Loucy (cell line): Measurements from ENCODE around the gene SLC12A5.

Experiments used
- H2AFZ ChIP-seq: fragments of 200-600 bp; sonication (generic); 2 replicates; pipeline ENCODE4 v1.6.0; 2016; ENCODE audit warnings: antibody characterized with exemption, mild to moderate bottlenecking, low read length, moderate library complexity
- H3F3A ChIP-seq: fragments of 200-600 bp; 2 replicates; pipeline ENCODE4 v1.6.0; 2016; ENCODE audit warnings: antibody characterized with exemption, low read depth, mild to moderate bottlenecking
- H3K27me3 ChIP-seq: fragments of 200-600 bp; sonication (generic); 2 replicates; pipeline ENCODE4 v1.6.1; 2014; ENCODE audit warnings: low read length, mild to moderate bottlenecking; ENCODE audit not compliant: insufficient read depth, poor library complexity, severe bottlenecking
- H3K36me3 ChIP-seq: fragments of 200-600 bp; sonication (generic); 2 replicates; pipeline ENCODE4 v1.6.1; 2016; ENCODE audit warnings: low read length; ENCODE audit not compliant: insufficient read depth
- H3K4me1 ChIP-seq: fragments of 200-600 bp; sonication (generic); 2 replicates; pipeline ENCODE4 v1.5.1; 2014; ENCODE audit warnings: low read length, mild to moderate bottlenecking; ENCODE audit not compliant: insufficient read depth, poor library complexity, severe bottlenecking
- H3K4me2 ChIP-seq: fragments of 200-600 bp; sonication (generic); 2 replicates; pipeline ENCODE4 v1.6.0; 2014; ENCODE audit warnings: antibody characterized with exemption, low read length, low read depth, mild to moderate bottlenecking; ENCODE audit not compliant: poor library complexity, severe bottlenecking
- H3K4me3 ChIP-seq: fragments of 200-600 bp; sonication (generic); 2 replicates; pipeline ENCODE4 v1.5.1; 2014; ENCODE audit warnings: low read length, mild to moderate bottlenecking, mixed read lengths; ENCODE audit not compliant: poor library complexity, severe bottlenecking
- H3K79me2 ChIP-seq: fragments of 200-600 bp; sonication (generic); 2 replicates; pipeline ENCODE4 v1.6.1; 2014; ENCODE audit warnings: low read length; ENCODE audit not compliant: insufficient read depth
- H3K9ac ChIP-seq: fragments of 200-600 bp; sonication (generic); 2 replicates; pipeline ENCODE4 v1.6.0; 2014; ENCODE audit warnings: mild to moderate bottlenecking, low read depth, low read length, moderate library complexity; ENCODE audit not compliant: poor library complexity, severe bottlenecking
- H3K9me2 ChIP-seq: fragments of 200-600 bp; sonication (generic); replicated peaks from 2 replicates; pipeline ENCODE4 v1.6.1; 2016; ENCODE audit warnings: low read depth, low read length, mixed read lengths
- H3K9me3 ChIP-seq: fragments of 200-600 bp; sonication (generic); 2 replicates; pipeline ENCODE4 v1.6.1; 2014; ENCODE audit warnings: mild to moderate bottlenecking, antibody characterized with exemption, low read length, low read depth; ENCODE audit not compliant: insufficient read depth
- H4K20me1 ChIP-seq: fragments of 200-600 bp; sonication (generic); 2 replicates; pipeline ENCODE4 v1.6.0; 2014; ENCODE audit warnings: antibody characterized with exemption, low read length, mild to moderate bottlenecking; ENCODE audit not compliant: insufficient read depth, poor library complexity, severe bottlenecking
- EZH2phosphoT487 ChIP-seq: fragments of 200-600 bp; IDR thresholded peaks from 2 replicates; pipeline ENCODE4 v1.6.1; 2018; ENCODE audit warnings: antibody characterized with exemption, mild to moderate bottlenecking, moderate library complexity, borderline replicate concordance
- TF ChIP-seq, protein P1 (sequence below): fragments of 200-600 bp; sonication (generic); conservative IDR thresholded peaks from 2 replicates; pipeline ENCODE4 v1.5.1; 2014; ENCODE audit warnings: mild to moderate bottlenecking, antibody characterized with exemption, low read length

Gene SLC12A5

DNA sequence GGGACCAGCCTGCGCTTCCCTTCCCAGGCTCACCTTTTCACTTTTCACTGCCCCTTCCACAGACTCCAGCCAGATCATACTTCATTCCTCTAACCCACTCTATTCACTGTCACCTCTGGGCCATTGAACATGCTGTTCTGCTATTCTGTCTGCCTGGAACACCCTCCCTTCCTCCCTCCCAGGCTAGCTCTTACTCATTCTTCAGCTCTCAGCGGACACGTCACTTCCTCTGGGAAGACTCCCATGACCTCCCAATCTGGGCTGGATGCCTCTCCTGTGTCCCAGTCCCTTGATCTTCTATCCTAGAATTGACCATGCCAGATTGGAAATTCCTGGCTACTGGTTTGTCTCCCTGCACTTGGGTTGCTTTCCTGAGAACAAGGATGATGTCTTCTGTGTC lies 5.0 kb downstream of the SLC12A5 start:
- no peak overlapping the region for H3K9ac ChIP-seq
- no peaks in the 10 kb centered on the region for H3F3A ChIP-seq
- H3K9me2 ChIP-seq: no peaks in the 10 kb centered on the region
- no peaks in the 10 kb centered on the region for H3K27me3 ChIP-seq
- no peaks in the 10 kb centered on the region for H3K36me3 ChIP-seq
- H3K79me2 ChIP-seq: no peaks in the 10 kb centered on the region
- H3K4me2 ChIP-seq: no peak overlapping the region
- no peaks in the 10 kb centered on the region for H3K4me1 ChIP-seq
- no peak overlapping the region for H2AFZ ChIP-seq
- H3K9me3 ChIP-seq: no peaks in the 10 kb centered on the region
- no peak overlapping the region for H3K4me3 ChIP-seq
- H4K20me1 ChIP-seq: peaks cover 7% of the 10 kb centered on the region
- no peak for TF ChIP-seq EZH2phosphoT487

DNA sequence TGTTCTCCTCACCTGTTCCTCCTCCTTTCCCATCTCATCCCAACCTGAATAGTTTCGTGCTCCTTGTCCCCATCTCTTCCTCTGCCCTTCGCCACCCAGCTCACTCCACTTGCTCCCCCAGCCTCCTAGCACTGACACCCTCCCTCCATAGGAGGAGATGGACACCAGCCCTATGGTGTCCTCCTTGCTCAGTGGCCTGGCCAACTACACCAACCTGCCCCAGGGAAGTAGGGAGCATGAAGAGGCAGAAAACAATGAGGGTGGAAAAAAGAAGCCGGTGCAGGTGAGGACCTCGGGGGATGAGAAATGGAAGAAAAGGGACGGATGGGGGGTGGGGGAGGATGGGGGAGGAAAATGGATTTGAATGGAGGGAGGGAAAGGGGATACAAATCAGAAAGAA lies 6.2 kb downstream of the SLC12A5 start:
- TF ChIP-seq, protein P1, sequence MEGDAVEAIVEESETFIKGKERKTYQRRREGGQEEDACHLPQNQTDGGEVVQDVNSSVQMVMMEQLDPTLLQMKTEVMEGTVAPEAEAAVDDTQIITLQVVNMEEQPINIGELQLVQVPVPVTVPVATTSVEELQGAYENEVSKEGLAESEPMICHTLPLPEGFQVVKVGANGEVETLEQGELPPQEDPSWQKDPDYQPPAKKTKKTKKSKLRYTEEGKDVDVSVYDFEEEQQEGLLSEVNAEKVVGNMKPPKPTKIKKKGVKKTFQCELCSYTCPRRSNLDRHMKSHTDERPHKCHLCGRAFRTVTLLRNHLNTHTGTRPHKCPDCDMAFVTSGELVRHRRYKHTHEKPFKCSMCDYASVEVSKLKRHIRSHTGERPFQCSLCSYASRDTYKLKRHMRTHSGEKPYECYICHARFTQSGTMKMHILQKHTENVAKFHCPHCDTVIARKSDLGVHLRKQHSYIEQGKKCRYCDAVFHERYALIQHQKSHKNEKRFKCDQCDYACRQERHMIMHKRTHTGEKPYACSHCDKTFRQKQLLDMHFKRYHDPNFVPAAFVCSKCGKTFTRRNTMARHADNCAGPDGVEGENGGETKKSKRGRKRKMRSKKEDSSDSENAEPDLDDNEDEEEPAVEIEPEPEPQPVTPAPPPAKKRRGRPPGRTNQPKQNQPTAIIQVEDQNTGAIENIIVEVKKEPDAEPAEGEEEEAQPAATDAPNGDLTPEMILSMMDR: no peak
- TF ChIP-seq EZH2phosphoT487: no peak
- Histone ChIP-seq H3K79me2 (no peaks in the 10 kb centered on the region), H3K9me2 (no peaks in the 10 kb centered on the region), H3K36me3 (no peaks in the 10 kb centered on the region), H3K4me2 (no peak overlapping the region), H4K20me1 (peaks cover 4% of the 10 kb centered on the region), H3F3A (no peaks in the 10 kb centered on the region), H3K27me3 (no peaks in the 10 kb centered on the region), H2AFZ (no peak overlapping the region), H3K9ac (no peak overlapping the region), H3K4me3 (no peak overlapping the region), H3K4me1 (no peaks in the 10 kb centered on the region), H3K9me3 (no peaks in the 10 kb centered on the region)

DNA sequence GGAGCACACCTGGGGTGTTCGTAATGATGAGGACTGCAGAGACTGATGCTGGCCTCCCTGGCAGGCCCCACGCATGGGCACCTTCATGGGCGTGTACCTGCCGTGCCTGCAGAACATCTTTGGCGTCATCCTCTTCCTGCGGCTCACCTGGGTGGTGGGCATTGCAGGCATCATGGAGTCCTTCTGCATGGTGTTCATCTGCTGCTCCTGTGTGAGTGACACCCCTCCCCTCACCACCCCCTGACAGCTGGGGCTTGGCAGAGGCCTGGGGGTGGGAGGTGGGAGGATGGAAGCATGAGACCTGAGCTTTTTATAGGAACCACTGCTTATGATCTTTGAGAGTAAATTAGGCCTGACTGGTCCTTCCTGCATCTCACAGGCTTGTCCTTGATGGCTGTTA lies 6.7 kb downstream of the SLC12A5 start:
- H3K36me3 ChIP-seq: no peaks in the 10 kb centered on the region
- H3F3A ChIP-seq: no peaks in the 10 kb centered on the region
- H3K4me2 ChIP-seq: no peak overlapping the region
- H3K27me3 ChIP-seq: no peaks in the 10 kb centered on the region
- H3K4me3 ChIP-seq: no peak overlapping the region
- no peaks in the 10 kb centered on the region for H3K9me3 ChIP-seq
- no peaks in the 10 kb centered on the region for H3K4me1 ChIP-seq
- H3K9me2 ChIP-seq: no peaks in the 10 kb centered on the region
- no peak overlapping the region for H3K9ac ChIP-seq
- H3K79me2 ChIP-seq: no peaks in the 10 kb centered on the region
- peaks cover 4% of the 10 kb centered on the region for H4K20me1 ChIP-seq
- H2AFZ ChIP-seq: no peak overlapping the region
- TF ChIP-seq, protein P1: no peak
- no peak for TF ChIP-seq EZH2phosphoT487

DNA sequence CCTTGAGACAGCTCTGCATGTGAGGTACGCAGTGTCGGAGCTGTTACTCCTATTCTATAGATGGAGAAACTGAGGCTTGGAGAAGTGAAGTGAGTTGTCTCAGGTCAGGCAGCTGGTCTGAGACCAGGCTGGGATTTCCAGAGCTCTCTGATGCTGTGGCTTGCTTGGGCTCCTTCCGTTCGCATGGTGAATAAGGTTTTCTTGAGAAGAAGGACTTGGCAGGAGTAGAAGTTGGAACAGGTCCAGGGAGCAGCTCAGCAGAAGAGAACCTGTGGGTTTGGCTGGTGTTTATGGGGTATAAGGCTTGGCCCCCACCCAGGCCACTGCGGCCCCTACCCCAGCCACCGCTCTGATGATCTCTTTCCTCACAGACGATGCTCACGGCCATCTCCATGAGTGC lies 7.4 kb downstream of the SLC12A5 start:
- Histone ChIP-seq H3K79me2 (no peaks in the 10 kb centered on the region), H3K4me3 (no peak overlapping the region), H3K9me3 (no peaks in the 10 kb centered on the region), H3K9ac (no peak overlapping the region), H3K36me3 (no peaks in the 10 kb centered on the region), H4K20me1 (peaks cover 4% of the 10 kb centered on the region), H3K9me2 (no peaks in the 10 kb centered on the region), H3K4me1 (no peaks in the 10 kb centered on the region), H2AFZ (no peak overlapping the region), H3K4me2 (no peak overlapping the region), H3F3A (no peaks in the 10 kb centered on the region), H3K27me3 (no peaks in the 10 kb centered on the region)
- no peak for TF ChIP-seq EZH2phosphoT487
- TF ChIP-seq, protein P1: no peak
